K562 (cell line): Measurements from ENCODE around the gene PLCD1. TPM values are rescaled to one million over a fixed set of nuclear protein-coding genes. Genes with fewer than 3 reads are reported as not detected.

ENCODE experiments used
- CEBPB ChIP-seq: fragments of 450-650 bp; IDR thresholded peaks from 2 replicates; pipeline ENCODE4 v1.6.1; 2016; ENCODE audit warnings: missing genetic modification characterization, missing compliant biosample characterization
- CHD4 ChIP-seq: fragments of 200-600 bp; sonication (generic); IDR thresholded peaks from 3 replicates; pipeline ENCODE4 v1.6.1; 2012; ENCODE audit warnings: low read depth, mild to moderate bottlenecking, mixed read lengths, low read length, inconsistent platforms; ENCODE audit not compliant: insufficient read depth, insufficient replicate concordance, poor library complexity, severe bottlenecking
- CTCFL ChIP-seq: IDR thresholded peaks from 2 replicates; pipeline ENCODE4 v1.6.1; 2011; ENCODE audit warnings: borderline replicate concordance, low read depth, mild to moderate bottlenecking, moderate library complexity, low read length; ENCODE audit not compliant: insufficient read depth, poor library complexity, severe bottlenecking
- CUX1 ChIP-seq: fragments of 200-800 bp; sonication (Bioruptor generic); IDR thresholded peaks from 2 replicates; pipeline ENCODE4 v1.6.1; 2016; ENCODE audit warnings: missing genetic modification characterization, missing compliant biosample characterization
- RFX5 ChIP-seq: IDR thresholded peaks from 2 replicates; pipeline ENCODE4 v1.6.1; 2011; ENCODE audit warnings: low read depth, mild to moderate bottlenecking, improper control_type of control experiment, low read length
- SNIP1 ChIP-seq: fragments of 450-650 bp; IDR thresholded peaks from 2 replicates; pipeline ENCODE4 v1.7.1; 2017; ENCODE audit warnings: low read depth, mild to moderate bottlenecking
- THRA ChIP-seq: fragments of 450-650 bp; IDR thresholded peaks from 2 replicates; pipeline ENCODE4 v1.6.1; 2017; ENCODE audit warnings: mild to moderate bottlenecking, moderate library complexity
- UBTF ChIP-seq, 2 experiments: IDR thresholded peaks; 2 replicates each; pipeline ENCODE4 v1.6.1; 2012; ENCODE audit warnings: improper control_type of control experiment in 2 of 2, low read depth in 2 of 2, low read length in 2 of 2, borderline replicate concordance in 1 of 2
- ZBTB17 ChIP-seq: fragments of 450-650 bp; formaldehyde crosslinking; IDR thresholded peaks from 2 replicates; pipeline ENCODE4 v1.4.0; 2020; ENCODE audit warnings: mild to moderate bottlenecking
- ZEB2 ChIP-seq: fragments of 450-650 bp; IDR thresholded peaks from 2 replicates; pipeline ENCODE4 v1.6.1; 2016
- polyA plus RNA-seq, 8 experiments: library from polyadenylated mRNA; depleted of rRNA in 4 of 8; stranded (reverse) in 5 of 8; unstranded in 3 of 8; fragments of >200 nt; fragmentation: Nextera tagmentation in 2 of 8; fragmentation: Illumina TruSeq in 1 of 8; extraction: Ambion mirVana in 2 of 8; extraction: Trizol in 1 of 8; gene quantifications; 2 replicates each; pipeline versions ENCODE4 v1.2.1 to v1.2.3, GENCODE V29; 2011 to 2014; ENCODE audit warnings: inconsistent platforms in 1 of 8, missing spikeins in 1 of 8
- total RNA-seq, 7 experiments: library from RNA; depleted of rRNA in 6 of 7; stranded (reverse); fragments of >200 nt in 6 of 7; fragmentation: Illumina TruSeq in 2 of 7; extraction: Trizol in 2 of 7; gene quantifications; 2 replicates each; pipeline versions ENCODE4 v1.2.1 to v1.2.3, GENCODE V29; 2011 to 2021; ENCODE audit warnings: low replicate concordance in 1 of 7

The PLCD1 gene
- total and polyA plus RNA-seq, 9 of the 15 experiments (the other 6 are each of a cell fraction or from before 2014, with no cell fraction given) = 5.4 to 209 (median 116) TPM

GRCh38 chr3:37991109-37991508 is 38.3 kb downstream of the PLCD1 start (continued):
- TF ChIP-seq CUX1 (CRISPR knock-in tag) (no peak), CTCFL (no peak), THRA (no peak), ZEB2 (no peak), RFX5 (no peak), ZBTB17 (CRISPR knock-in tag) (no peak), SNIP1 (no peak), UBTF (IDR thresholded peaks at IDR 0.05; ENCODE audit: borderline replicate concordance in 1 of 2, low read depth in 2 of 2, low read length in 2 of 2) (no peak), CEBPB (tag) (no peak), CHD4 (no peak)
